GOT3 (cell line): Measurements from ENCODE around the gene ZNF525.
"Not testable (repeated sequence)": the region's sequence is repeated elsewhere in the genome, so short reads cannot be mapped to it uniquely, and the experiment has no call there.

ENCODE experiments used
- DNase-seq: peaks from one replicate; lab custom pipeline; 2025; ENCODE audit warnings: mixed read lengths; lab: John Stamatoyannopoulos, UW

The ZNF525 gene

GRCh38 chr19:53365134-53365898 is at the start of gene ZNF525:
Gene ZNF525 (plus strand): TSS chr19:53365705. CDS start chr19:53372282, 6,577 bp downstream.
- peak; percentile 4 for DNase-seq

GRCh38 chr19:53328967-53329366 is 36.5 kb upstream of the ZNF525 start:
- no peak for DNase-seq

- DNase-seq: no peak
Measured at GRCh38 chr19:53332484-53332883, 33.0 kb upstream of the ZNF525 start.

GRCh38 chr19:53333066-53333462 is 32.4 kb upstream of the ZNF525 start:
- DNase-seq: no peak

- peak; percentile 77 for DNase-seq
Measured at GRCh38 chr19:53333463-53334449, 31.7 kb upstream of the ZNF525 start, which contains the start of gene ZNF845. Gene ZNF845 (plus strand): TSS chr19:53333749. CDS start chr19:53341308, 7,559 bp downstream.

- not testable (repeated sequence) for DNase-seq
Measured at GRCh38 chr19:53344403-53344802, 21.1 kb upstream of the ZNF525 start.

GRCh38 chr19:53355739-53356138 is 9.8 kb upstream of the ZNF525 start:
- no peak for DNase-seq

- no peak for DNase-seq
Measured at GRCh38 chr19:53357821-53358581, 7.5 kb upstream of the ZNF525 start.

GRCh38 chr19:53360056-53360455 is 5.4 kb upstream of the ZNF525 start:
- not testable (repeated sequence) for DNase-seq

- no peak for DNase-seq
Measured at GRCh38 chr19:53365899-53366493, 491 bp downstream of the ZNF525 start.

GRCh38 chr19:53372196-53372595 is 6.7 kb downstream of the ZNF525 start:
- no peak for DNase-seq

- DNase-seq: no peak
Measured at GRCh38 chr19:53374288-53374687, 8.8 kb downstream of the ZNF525 start.

- DNase-seq: no peak
Measured at GRCh38 chr19:53374743-53375142, 9.2 kb downstream of the ZNF525 start.

- no peak for DNase-seq
Measured at GRCh38 chr19:53381376-53381775, 15.9 kb downstream of the ZNF525 start.

- no peak for DNase-seq
Measured at GRCh38 chr19:53388168-53388567, 22.7 kb downstream of the ZNF525 start.

GRCh38 chr19:53388904-53389303 is 23.4 kb downstream of the ZNF525 start:
- DNase-seq: no peak

GRCh38 chr19:53389571-53389970 is 24.1 kb downstream of the ZNF525 start:
- no peak for DNase-seq

GRCh38 chr19:53389978-53390377 is 24.5 kb downstream of the ZNF525 start:
- no peak for DNase-seq

GRCh38 chr19:53394522-53394973 is 29.0 kb downstream of the ZNF525 start:
- DNase-seq: no peak

- peak; percentile 69 for DNase-seq
Measured at GRCh38 chr19:53394974-53395839, 29.7 kb downstream of the ZNF525 start, which contains the start of gene ZNF765. Gene ZNF765 (plus strand): TSS chr19:53395149. CDS start chr19:53398016, 2,867 bp downstream.
